ENCODE measurements around the gene OTOP2.
"Not testable (repeated sequence)": the region's sequence is repeated elsewhere in the genome, so short reads cannot be mapped to it uniquely, and the experiment has no call there.

OTOP2 gene

DNA sequence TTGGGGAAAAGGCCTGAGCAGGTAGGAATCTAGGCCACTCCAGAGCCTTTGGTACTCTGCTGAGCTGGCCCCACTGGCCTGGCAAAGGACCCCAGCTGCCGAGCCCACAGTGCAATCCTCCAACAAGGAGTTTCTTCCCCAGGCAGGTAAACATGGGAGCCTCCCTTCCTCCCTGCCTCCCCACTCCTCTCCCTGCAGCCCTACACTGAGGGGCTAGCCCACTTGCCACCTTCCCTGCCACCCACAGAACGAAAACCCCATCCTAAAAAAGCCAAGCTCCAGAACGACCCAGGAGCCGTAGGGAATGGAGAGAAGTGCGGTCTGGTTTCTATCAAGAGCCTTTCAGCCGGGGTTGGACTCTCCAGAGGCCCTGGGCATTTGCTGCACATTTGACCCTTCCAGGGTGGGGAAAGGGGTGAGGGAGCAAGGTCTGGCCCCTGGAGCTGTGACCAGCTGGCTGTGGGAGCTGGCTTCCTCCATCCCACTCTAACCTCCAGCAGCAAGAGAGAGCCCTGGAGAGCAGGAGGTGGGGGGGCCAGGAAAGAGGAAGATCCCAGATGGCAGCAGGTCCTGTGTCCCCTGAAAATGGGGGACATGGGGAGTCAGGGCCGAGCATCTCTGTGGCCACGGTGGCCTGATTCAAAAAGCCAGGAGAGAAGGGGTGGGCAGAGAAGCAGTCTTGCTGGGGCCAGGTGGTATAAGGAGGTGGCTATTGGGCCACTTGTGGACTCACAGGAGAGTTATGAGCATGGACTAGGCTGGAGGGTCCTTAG lies 47.2 kb downstream of the OTOP2 start:
- no peak for DNase-seq (ENCODE audit: low read depth in 2 of 2)

GRCh38 chr17:74971842-74972106 lies 47.7 kb downstream of the OTOP2 start:
- DNase-seq (ENCODE audit: low read depth in 2 of 2) = no peak

DNA sequence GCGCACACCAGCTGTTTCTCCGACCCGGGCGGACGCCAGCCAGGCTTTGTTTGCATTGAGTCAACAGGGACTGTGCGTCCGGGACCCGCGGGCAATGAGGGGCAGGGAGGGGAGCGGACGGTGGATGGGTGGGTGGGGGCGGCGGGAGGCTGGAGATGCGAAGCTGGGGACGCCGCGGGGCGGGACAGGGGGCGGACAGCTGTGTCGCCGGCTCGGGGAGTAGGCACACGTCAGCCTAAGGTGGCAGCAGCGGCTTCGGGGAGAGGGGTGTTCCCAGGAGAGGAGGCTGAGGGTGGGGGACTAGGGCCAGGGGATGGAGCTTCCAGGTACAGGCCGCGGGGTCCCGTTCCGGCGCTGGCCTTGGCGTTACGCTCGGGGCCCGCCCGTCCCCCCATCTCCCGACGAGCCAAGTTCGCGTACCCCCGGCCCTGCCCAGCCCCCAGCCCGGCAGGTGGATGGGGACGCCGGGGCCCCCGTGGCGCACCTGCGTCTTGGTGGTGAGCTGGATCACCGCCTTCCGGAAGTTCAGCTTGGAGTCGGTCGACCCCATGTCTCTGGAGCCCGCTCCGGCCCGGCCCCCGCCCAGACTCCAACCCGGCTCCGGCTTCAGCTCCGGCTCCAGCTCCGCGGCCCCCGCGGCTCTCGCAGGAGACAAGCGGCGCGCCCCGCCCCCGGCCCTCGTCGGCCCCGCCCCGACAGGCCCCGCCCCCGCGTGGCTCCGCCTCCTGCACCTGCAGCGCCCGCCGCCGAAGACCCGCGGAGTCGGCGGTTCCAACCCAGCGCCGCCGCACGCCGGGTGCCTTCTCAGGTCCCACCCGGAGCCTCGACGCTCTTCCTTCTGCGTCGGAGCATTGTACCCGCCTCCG lies 48.3 kb downstream of the OTOP2 start, which contains the start of gene HID1:
HID1 (minus strand) TSS at position 653 of the 866 bp plus-strand sequence; CDS start at position 550, 103 bp downstream.
- DNase-seq (ENCODE audit: low read depth in 2 of 2) = peak; percentile 71 to 74

GRCh38 chr17:74972973-74973328 lies 48.9 kb downstream of the OTOP2 start:
- no peak for DNase-seq (ENCODE audit: low read depth in 2 of 2)

DNA sequence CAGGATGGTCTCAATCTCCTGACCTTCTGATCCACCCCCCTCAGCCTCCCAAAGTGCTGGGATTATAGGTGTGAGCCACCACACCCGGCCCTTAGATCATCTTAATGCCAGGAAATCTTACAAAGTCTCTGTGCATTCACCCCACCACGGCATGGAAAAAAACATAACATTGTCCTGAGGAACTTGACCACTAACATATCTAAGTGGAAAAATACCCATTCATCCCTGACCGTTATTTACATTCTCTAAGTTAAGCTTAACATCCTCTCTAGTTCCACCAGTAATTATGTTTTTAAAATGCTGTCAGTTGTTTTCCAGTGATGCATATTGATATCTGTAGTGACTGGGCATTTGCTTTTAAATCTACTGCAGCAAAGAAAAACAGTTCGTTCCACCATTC lies 51.9 kb downstream of the OTOP2 start:
- no peak for DNase-seq (ENCODE audit: low read depth in 2 of 2)

GRCh38 chr17:74977802-74978201 lies 53.7 kb downstream of the OTOP2 start:
- no peak for DNase-seq (ENCODE audit: low read depth in 2 of 2)

- DNase-seq (ENCODE audit: low read depth in 2 of 2) = no peak
Measured at GRCh38 chr17:74978240-74978639, 54.2 kb downstream of the OTOP2 start.

DNA sequence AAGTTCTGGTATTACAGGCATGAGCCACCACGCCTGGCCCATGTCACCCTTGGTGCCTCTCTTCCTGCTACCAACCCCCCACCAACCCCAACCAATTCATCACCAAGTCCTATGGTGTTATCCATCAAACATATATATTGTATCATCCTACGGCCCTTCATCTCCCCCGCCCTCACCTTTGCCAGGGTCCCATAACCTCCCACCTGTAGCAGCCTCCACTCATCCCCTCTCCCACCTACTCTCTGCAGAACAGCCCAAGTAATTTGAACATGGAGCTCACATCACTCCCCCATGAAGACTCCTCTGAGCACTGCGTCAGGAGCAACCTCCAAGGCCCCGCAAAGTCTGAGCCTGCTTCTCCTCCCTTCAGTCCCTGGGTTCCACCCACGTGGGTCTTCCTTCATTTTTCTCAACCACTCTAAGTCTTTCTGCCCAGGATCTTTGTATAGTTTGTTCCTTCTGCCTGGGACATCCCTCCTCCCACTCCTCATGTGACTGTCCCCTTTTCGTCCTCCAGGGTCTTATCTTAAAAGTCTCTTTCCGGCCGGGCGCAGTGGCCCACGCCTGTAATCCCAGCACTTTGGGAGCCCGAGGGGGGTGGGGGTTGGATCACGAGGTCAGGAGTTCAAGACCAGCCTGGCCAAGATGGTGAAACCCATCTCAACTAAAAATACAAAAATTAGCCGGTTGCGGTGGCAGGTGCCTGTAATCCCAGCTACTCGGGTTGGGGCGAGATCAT lies 55.5 kb downstream of the OTOP2 start:
- DNase-seq (ENCODE audit: low read depth in 2 of 2) = no peak

GRCh38 chr17:74981318-74981978 lies 57.4 kb downstream of the OTOP2 start:
- DNase-seq (ENCODE audit: low read depth in 2 of 2) = no peak

GRCh38 chr17:74981979-74982662 lies 58.0 kb downstream of the OTOP2 start:
- DNase-seq (ENCODE audit: low read depth in 2 of 2) = peak; percentile 46 to 55

DNA sequence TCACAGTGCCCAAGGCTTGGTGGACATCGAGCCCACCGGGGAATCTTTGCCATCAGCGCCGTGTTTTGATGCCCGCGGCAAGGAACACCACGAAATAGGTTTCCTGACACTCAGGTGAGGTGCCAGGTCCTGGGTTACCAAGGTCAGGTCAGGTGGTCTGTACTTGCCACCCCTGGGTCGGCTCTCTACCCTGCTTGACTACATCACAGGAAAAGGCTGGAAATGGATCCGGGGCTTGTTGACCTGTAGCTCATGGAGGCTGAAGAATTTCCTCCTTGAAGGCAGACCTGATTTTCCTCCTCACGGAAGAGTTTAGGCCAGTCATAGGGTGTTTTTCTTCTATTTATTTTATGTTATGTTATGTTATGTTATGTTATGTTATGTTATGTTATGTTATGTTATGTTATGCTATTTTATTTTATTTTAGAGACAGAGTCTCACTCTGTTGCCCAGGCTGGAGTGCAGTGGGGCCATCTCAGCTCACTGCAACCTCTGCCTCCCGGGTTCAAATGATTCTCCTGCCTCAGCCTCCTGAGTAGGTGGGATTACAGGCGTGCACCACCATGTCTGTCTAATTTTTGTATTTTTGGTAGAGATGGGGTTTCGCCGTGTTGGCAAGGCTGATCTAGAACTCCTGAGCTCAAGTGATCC lies 58.7 kb downstream of the OTOP2 start:
- not testable (repeated sequence) for DNase-seq (ENCODE audit: low read depth in 2 of 2)
